GM12891 (cell line): ENCODE data around the gene TSPAN10.

Experiments
- POLR2A ChIP-seq: IDR thresholded peaks from 2 replicates; pipeline ENCODE4 v1.6.1; 2011; ENCODE audit warnings: low read depth, low read length, control low read depth
- POLR2AphosphoS5 ChIP-seq: IDR thresholded peaks from 2 replicates; pipeline ENCODE4 v1.6.1; 2011; ENCODE audit warnings: low read depth, low read length, control low read depth
- POU2F2 ChIP-seq: IDR thresholded peaks from 2 replicates; pipeline ENCODE4 v1.6.1; 2011; ENCODE audit warnings: low read depth, mild to moderate bottlenecking, control low read depth, low read length, moderate library complexity

- no peak for TF ChIP-seq POLR2A
- no peak for TF ChIP-seq POLR2AphosphoS5
- TF ChIP-seq POU2F2, result no peak
Observed at GRCh38 chr17:81647640-81648012, 10.6 kb downstream of the TSPAN10 start.
